Sigmoid colon (tissue), 3 donors: ENCODE data around the gene ABCB8.

ENCODE experiments used
- CTCF ChIP-seq, 4 experiments: fragments of 450-650 bp in 3 of 4; fragments of 200-600 bp in 1 of 4; IDR thresholded peaks; one replicate each; pipeline ENCODE4 v1.5.1; 2016 to 2019; ENCODE audit warnings: antibody characterized with exemption in 4 of 4, mild to moderate bottlenecking in 3 of 4, moderate library complexity in 2 of 4
- POLR2A ChIP-seq, 2 donors: fragments of 450-650 bp; IDR thresholded peaks; one replicate each; pipeline ENCODE4 v1.6.1; 2016; ENCODE audit warnings: antibody characterized with exemption in 2 of 2, mild to moderate bottlenecking in 2 of 2, moderate library complexity in 2 of 2

GRCh38 chr7:151057989-151058780, 29.9 kb downstream of the ABCB8 start:
- TF ChIP-seq CTCF (IDR thresholded peaks at IDR 0.05) (no peak), POLR2A (IDR thresholded peaks at IDR 0.05) (peak; percentile 58 to 60)
